ENCODE measurements around the gene STIMATE.

STIMATE gene

GRCh38 chr3:52866427-52866826 is 30.9 kb downstream of the STIMATE start:
- no peak for DNase-seq (ENCODE audit: low spot score)

- peak; percentile 74 for DNase-seq (ENCODE audit: low spot score)
Observed at GRCh38 chr3:52865994-52866393, 31.4 kb downstream of the STIMATE start.

GRCh38 chr3:52860424-52860768 is 37.0 kb downstream of the STIMATE start:
- no peak for DNase-seq (ENCODE audit: low spot score)

- DNase-seq (ENCODE audit: low spot score) = no peak
Observed at GRCh38 chr3:52859686-52860423, 37.5 kb downstream of the STIMATE start.

- DNase-seq (ENCODE audit: low spot score) = no peak
Observed at GRCh38 chr3:52857864-52858263, 39.5 kb downstream of the STIMATE start.

GRCh38 chr3:52857133-52857532 is 40.2 kb downstream of the STIMATE start:
- no peak for DNase-seq (ENCODE audit: low spot score)

- no peak for DNase-seq (ENCODE audit: low spot score)
Observed at GRCh38 chr3:52856666-52857065, 40.7 kb downstream of the STIMATE start.

- DNase-seq (ENCODE audit: low spot score) = no peak
Observed at GRCh38 chr3:52854013-52854412, 43.3 kb downstream of the STIMATE start.

GRCh38 chr3:52852419-52852818 is 44.9 kb downstream of the STIMATE start:
- no peak for DNase-seq (ENCODE audit: low spot score)

- DNase-seq (ENCODE audit: low spot score) = peak; percentile 64
Observed at GRCh38 chr3:52851348-52851747, 46.0 kb downstream of the STIMATE start.

- DNase-seq (ENCODE audit: low spot score) = no peak
Observed at GRCh38 chr3:52849656-52850055, 47.7 kb downstream of the STIMATE start.

- DNase-seq (ENCODE audit: low spot score) = no peak
Observed at GRCh38 chr3:52848617-52849016, 48.7 kb downstream of the STIMATE start.

GRCh38 chr3:52847726-52848125 is 49.6 kb downstream of the STIMATE start:
- no peak for DNase-seq (ENCODE audit: low spot score)

- no peak for DNase-seq (ENCODE audit: low spot score)
Observed at GRCh38 chr3:52847241-52847640, 50.1 kb downstream of the STIMATE start.

- DNase-seq (ENCODE audit: low spot score) = peak; percentile 29
Observed at GRCh38 chr3:52846432-52846965, 50.8 kb downstream of the STIMATE start.

GRCh38 chr3:52845691-52846431 is 51.5 kb downstream of the STIMATE start:
- no peak for DNase-seq (ENCODE audit: low spot score)

GRCh38 chr3:52845157-52845556 is 52.2 kb downstream of the STIMATE start:
- peak; percentile 69 for DNase-seq (ENCODE audit: low spot score)

GRCh38 chr3:52844290-52844975 is 52.9 kb downstream of the STIMATE start:
- no peak for DNase-seq (ENCODE audit: low spot score)

- no peak for DNase-seq (ENCODE audit: low spot score)
Observed at GRCh38 chr3:52843881-52844280, 53.5 kb downstream of the STIMATE start.

GRCh38 chr3:52843108-52843865 is 54.1 kb downstream of the STIMATE start:
- no peak for DNase-seq (ENCODE audit: low spot score)

GRCh38 chr3:52842424-52842823 is 54.9 kb downstream of the STIMATE start:
- no peak for DNase-seq (ENCODE audit: low spot score)

- DNase-seq (ENCODE audit: low spot score) = no peak
Observed at GRCh38 chr3:52841981-52842340, 55.4 kb downstream of the STIMATE start.
